Measurements from ENCODE around the gene PRKAR2B.
"Not testable (repeated sequence)": the region's sequence is repeated elsewhere in the genome, so short reads cannot be mapped to it uniquely, and the experiment has no call there.

Gene PRKAR2B

DNA sequence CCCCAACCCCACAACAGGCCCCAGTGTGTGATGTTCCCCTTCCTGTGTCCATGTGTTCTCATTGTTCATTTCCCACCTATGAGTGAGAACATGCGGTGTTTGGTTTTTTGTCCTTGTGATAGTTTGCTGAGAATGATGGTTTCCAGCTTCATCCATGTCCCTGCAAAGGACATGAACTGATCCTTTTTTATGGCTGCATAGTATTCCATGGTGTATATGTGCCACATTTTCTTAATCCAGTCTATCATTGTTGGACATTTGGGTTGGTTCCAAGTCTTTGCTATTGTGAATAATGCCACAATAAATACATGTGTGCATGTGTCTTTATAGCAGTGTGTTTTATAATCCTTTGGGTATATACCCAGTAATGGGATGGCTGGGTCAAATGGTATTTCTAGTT, 10.5 kb downstream of the PRKAR2B start:
- not testable (repeated sequence) for H3K4me1 Mint-ChIP-seq, H3K36me3 Mint-ChIP-seq, H3K27me3 Mint-ChIP-seq, H3K27ac Mint-ChIP-seq, H3K9me3 Mint-ChIP-seq, H3K4me3 Mint-ChIP-seq

DNA sequence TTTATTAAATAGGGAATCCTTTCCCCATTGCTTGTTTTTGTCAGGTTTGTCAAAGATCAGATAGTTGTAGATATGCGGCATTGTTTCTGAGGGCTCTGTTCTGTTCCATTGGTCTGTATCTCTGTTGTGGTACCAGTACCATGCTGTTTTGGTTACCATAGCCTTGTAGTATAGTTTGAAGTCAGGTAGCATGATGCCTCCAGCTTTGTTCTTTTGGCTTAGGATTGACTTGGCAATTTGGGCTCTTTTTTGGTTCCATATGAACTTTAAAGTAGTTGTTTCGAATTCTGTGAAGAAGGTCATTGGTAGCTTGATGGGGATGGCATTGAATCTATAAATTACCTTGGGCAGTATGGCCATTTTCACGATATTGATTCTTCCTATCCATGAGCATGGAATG, 11.6 kb downstream of the PRKAR2B start:
- H3K27me3 Mint-ChIP-seq, H3K27ac Mint-ChIP-seq, H3K4me1 Mint-ChIP-seq, H3K36me3 Mint-ChIP-seq, H3K9me3 Mint-ChIP-seq, H3K4me3 Mint-ChIP-seq: not testable (repeated sequence)

DNA sequence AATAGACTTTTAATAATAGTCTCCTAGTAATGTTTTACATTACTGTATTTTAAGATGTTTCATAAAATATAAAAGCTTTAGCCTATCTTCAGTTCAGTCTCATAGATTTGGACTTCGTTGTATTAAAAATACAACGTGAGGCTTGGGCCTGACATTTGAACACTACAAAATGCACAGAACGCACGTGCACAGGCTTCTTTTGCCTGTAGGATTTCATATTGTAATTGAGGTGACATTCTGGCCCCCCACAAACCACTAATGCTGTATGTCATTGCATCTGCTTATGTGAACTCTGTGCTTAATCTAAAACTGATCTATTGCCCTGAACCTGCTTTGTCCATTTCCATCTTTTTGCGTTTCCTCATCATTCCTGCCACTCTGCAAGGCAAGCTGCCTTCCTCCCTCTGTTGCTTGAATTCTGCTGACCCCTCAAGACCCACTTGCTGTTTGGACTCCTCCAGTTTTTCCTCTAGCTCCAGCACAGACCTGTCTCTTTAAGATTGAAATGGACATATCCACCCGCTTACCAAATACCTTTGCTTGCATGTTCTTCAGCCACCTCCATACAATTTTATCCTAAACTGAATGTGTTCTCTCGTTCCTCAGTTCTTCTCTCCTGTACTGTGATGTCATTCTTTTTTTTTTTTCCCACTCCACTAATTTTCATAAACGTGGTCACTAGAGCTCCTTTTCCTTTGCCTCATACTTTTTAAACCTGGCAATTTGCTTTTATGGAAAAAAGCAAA, 12.4 kb downstream of the PRKAR2B start:
- Mint-ChIP-seq H3K4me3 (no peak overlapping the region), H3K27ac (no peak overlapping the region), H3K4me1 (no peaks in the 10 kb centered on the region), H3K9me3 (no peaks in the 10 kb centered on the region), H3K27me3 (no peaks in the 10 kb centered on the region), H3K36me3 (no peaks in the 10 kb centered on the region)

DNA sequence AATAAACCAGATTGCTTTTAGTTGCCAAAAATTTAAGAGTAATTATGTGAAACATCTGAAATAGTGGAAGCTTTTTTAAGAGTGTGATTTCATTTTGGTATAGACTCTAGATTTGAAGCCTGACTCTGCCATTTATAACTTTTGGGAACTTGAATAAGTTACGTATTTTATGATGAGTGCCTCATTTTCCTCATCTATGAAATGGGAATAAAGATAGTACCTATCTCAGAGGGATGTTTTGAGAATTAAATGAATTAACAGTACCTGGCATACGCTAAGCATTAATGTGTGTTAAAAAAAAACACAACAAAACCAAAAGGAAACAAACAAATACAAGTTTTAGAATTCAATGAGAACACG, 12.9 kb downstream of the PRKAR2B start:
- no peaks in the 10 kb centered on the region for H3K27me3 Mint-ChIP-seq
- no peak overlapping the region for H3K27ac Mint-ChIP-seq
- H3K9me3 Mint-ChIP-seq: no peaks in the 10 kb centered on the region
- no peaks in the 10 kb centered on the region for H3K36me3 Mint-ChIP-seq
- H3K4me3 Mint-ChIP-seq: no peak overlapping the region
- no peaks in the 10 kb centered on the region for H3K4me1 Mint-ChIP-seq

DNA sequence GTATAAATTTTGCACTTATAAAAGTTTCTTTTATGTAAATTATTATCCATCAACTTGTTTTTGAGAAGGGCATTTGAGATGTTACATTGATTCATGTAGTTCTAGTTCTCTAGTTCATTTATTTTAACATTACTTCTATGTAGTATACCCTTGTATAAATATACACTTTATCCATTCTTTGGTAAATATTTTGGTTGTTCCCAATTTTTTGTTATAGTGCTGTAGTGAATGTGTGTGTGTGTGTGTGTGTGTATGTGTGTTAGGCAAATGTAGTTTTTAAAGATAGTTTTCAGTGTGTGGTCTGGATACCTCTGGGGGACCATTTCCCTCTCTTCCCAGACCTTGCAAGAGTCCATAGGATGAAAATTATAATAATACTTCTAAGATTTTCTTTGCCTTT, 15.0 kb downstream of the PRKAR2B start:
- H3K9me3 Mint-ChIP-seq: no peaks in the 10 kb centered on the region
- H3K27ac Mint-ChIP-seq: no peak overlapping the region

DNA sequence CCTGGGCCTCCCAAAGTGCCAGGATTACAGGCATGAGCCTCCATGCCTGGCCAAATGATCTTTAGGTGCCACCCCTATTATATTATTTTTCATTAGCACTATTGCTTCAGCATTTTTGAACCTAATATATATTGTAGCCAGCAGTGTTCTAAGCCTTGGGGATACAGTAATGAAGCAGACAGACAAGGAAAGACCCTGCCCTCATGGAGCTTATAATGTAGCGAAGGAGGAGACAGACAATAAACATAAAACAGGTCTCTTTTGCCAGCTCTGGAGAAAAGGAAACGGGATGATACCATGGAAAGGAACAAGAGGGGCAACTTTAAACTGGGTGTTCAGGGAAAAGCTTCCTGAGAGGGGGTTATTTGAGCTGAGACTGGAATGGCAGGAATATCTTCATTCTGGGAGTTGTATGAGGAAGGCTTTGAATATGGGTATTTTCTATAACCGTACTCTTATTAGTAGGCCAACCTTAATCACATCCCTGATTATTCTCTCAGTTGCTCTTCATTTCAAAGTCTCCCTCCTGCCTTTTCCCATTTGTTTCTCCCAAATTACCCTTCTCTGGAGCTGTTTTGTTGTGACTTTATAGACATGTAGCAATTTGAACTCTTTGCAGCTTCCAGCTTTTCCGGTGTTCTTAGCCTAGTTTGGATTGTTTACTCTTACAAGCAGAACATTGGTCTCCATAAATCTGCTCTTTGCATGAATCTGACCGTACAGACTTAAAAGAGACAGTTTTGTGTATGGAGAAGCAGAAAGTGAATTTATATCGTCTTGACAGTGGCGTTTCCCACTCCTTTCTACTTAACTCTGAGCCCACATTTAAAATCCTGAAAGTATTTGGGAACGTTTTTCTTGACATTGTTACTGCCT, 19.0 kb downstream of the PRKAR2B start:
- no peak overlapping the region for H3K27ac Mint-ChIP-seq
- no peaks in the 10 kb centered on the region for H3K36me3 Mint-ChIP-seq
- no peaks in the 10 kb centered on the region for H3K9me3 Mint-ChIP-seq
- peaks cover 1% of the 10 kb centered on the region for H3K27me3 Mint-ChIP-seq
- no peak overlapping the region for H3K4me3 Mint-ChIP-seq
- no peaks in the 10 kb centered on the region for H3K4me1 Mint-ChIP-seq

More for the DNA sequence above, 15.0 kb downstream of the PRKAR2B start:
- no peaks in the 10 kb centered on the region for H3K36me3 Mint-ChIP-seq
- peaks cover 1% of the 10 kb centered on the region for H3K27me3 Mint-ChIP-seq
- H3K4me1 Mint-ChIP-seq: no peaks in the 10 kb centered on the region
- H3K4me3 Mint-ChIP-seq: no peak overlapping the region

DNA sequence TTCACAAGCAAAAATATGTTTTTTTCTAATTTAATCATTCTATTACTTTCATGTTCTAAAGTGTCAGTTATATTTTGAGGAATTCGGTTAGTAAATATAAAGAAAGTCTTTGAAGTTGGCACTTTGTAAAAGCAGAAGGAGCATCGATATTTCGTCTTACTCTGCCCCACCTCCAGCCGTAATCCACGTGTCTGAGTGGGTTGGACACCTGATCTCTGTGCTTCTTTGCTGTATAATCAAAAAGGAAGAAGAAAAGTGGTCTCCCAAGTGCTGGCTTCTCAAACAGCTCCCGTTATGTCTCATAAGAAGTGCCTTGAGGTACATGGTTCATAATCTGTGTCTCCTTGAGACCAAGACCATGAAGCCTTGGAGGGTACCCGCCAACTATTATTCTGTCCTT, 19.8 kb downstream of the PRKAR2B start:
- Mint-ChIP-seq H3K4me3 (no peak overlapping the region), H3K36me3 (no peaks in the 10 kb centered on the region), H3K27ac (no peak overlapping the region), H3K27me3 (peaks cover 1% of the 10 kb centered on the region), H3K9me3 (no peaks in the 10 kb centered on the region), H3K4me1 (no peaks in the 10 kb centered on the region)

DNA sequence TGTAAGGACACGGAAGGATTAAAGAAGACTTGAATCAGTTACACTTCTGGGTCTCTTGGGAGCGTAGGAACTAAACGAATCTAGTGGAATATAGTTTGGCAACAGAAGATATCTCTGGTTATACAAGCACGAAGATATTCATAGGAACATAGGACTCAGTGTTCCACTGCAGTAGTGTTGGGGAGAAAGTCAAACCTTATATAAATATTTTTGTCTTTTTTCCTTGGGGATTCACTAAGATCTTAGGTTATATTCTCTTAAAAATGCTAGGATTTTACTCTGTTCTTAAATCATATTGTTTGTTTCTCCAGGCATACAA, 21.4 kb downstream of the PRKAR2B start:
- no peak overlapping the region for H3K4me3 Mint-ChIP-seq
- no peak overlapping the region for H3K27ac Mint-ChIP-seq
- peaks cover 1% of the 10 kb centered on the region for H3K27me3 Mint-ChIP-seq
- H3K9me3 Mint-ChIP-seq: no peaks in the 10 kb centered on the region
- no peaks in the 10 kb centered on the region for H3K36me3 Mint-ChIP-seq
- H3K4me1 Mint-ChIP-seq: no peaks in the 10 kb centered on the region

DNA sequence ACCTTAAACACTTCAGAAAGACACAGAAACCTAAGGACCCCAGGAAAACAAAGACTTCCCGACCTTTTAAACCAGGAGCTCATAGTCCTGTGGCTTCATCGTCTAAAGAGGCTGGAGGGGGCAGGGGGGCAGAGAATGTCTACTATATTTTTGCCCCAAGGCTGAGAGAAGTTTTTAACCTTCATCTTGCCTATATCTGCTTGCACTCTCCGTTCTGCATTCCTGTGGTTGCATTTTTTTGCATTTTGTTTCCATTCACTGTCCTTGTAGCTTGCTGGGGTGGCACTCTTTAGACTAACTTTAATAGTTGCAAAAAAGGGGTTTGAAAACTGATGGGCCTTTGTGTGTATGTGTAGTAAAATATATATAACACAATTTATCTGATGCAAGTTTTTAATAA, 23.7 kb downstream of the PRKAR2B start:
- Mint-ChIP-seq H3K4me1 (no peaks in the 10 kb centered on the region), H3K4me3 (no peak overlapping the region), H3K9me3 (no peaks in the 10 kb centered on the region), H3K36me3 (no peaks in the 10 kb centered on the region), H3K27me3 (no peaks in the 10 kb centered on the region), H3K27ac (no peak overlapping the region)

DNA sequence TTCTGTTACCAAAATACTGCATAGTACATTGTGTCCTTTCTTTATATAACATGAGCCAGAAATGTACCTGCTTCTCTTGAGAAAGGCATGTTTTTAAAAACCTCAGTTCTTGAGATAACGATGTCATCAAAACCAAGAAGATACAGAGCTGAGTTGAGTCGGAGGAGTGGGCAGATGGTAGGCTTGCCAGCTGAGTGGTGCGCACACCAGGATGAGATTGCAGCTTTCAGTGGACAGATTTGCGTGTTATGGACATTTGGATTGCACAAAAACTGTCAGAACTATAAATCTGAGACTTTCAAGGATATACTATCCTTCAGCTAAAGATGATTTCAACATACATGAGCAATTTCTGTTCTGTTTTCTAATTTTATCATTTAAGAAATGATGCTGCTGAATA, 25.0 kb downstream of the PRKAR2B start:
- no peaks in the 10 kb centered on the region for H3K27me3 Mint-ChIP-seq
- no peaks in the 10 kb centered on the region for H3K4me1 Mint-ChIP-seq
- no peaks in the 10 kb centered on the region for H3K9me3 Mint-ChIP-seq
- H3K27ac Mint-ChIP-seq: no peak overlapping the region
- no peaks in the 10 kb centered on the region for H3K36me3 Mint-ChIP-seq
- H3K4me3 Mint-ChIP-seq: no peak overlapping the region

DNA sequence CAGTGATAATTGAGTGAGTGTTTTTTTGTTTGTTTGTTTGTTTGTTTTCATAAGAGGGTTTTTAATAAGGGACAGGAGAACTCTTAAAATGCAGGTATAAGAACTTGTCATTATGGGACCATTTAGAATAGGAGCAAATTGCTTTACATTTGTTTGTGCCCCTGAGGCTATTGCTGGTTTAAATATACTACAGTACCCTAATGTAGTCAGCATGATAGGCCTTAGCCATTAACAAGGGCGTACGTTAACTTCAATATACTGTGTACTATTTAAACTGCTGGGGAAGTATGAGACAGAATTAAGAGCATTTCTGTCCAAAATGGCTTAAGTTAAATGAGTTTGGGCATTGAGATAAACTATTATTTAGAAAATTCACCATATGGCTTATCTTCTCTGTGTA, 26.2 kb downstream of the PRKAR2B start:
- Mint-ChIP-seq H3K27ac (no peak overlapping the region), H3K9me3 (no peaks in the 10 kb centered on the region), H3K4me1 (no peaks in the 10 kb centered on the region), H3K36me3 (no peaks in the 10 kb centered on the region), H3K4me3 (no peak overlapping the region), H3K27me3 (no peaks in the 10 kb centered on the region)

DNA sequence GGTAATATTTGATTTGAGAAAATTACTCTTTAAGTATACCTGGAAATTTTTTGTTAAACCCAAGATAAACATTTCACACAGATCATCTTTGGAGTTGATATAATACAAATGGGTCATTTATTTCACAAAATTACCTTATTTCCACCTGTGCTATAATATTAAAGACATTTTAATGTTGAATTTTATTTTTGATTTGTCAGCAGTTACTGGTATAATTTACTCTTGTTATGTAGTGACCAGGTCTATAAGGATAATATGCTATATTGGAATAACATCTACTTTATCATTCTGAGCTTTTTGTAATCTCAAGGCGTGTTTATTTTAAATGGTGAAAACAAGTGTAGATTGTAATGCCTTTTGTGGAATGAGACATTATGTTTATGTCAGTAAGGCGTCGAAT, 26.6 kb downstream of the PRKAR2B start:
- H3K27me3 Mint-ChIP-seq: no peaks in the 10 kb centered on the region
- no peak overlapping the region for H3K27ac Mint-ChIP-seq
- H3K36me3 Mint-ChIP-seq: no peaks in the 10 kb centered on the region
- no peak overlapping the region for H3K4me3 Mint-ChIP-seq
- no peaks in the 10 kb centered on the region for H3K9me3 Mint-ChIP-seq
- H3K4me1 Mint-ChIP-seq: no peaks in the 10 kb centered on the region

DNA sequence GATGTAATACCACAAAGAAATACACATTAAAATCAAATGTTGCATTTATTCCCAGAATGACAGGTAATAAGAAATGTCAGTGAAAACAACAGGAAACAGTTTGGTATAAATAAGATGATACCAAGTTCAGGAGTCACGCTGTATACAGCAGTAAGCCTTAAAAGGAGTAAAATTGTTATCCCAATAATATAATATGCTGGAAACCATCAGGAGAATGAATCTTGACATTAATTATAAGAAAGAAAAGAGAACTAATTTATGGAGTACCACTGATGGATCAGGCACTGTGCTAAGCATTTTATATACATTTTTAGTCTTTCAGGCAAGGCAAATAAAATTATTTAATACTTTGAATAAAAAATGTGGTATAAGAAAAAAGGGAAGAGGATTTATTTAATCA, 27.6 kb downstream of the PRKAR2B start:
- no peak overlapping the region for H3K4me3 Mint-ChIP-seq

DNA sequence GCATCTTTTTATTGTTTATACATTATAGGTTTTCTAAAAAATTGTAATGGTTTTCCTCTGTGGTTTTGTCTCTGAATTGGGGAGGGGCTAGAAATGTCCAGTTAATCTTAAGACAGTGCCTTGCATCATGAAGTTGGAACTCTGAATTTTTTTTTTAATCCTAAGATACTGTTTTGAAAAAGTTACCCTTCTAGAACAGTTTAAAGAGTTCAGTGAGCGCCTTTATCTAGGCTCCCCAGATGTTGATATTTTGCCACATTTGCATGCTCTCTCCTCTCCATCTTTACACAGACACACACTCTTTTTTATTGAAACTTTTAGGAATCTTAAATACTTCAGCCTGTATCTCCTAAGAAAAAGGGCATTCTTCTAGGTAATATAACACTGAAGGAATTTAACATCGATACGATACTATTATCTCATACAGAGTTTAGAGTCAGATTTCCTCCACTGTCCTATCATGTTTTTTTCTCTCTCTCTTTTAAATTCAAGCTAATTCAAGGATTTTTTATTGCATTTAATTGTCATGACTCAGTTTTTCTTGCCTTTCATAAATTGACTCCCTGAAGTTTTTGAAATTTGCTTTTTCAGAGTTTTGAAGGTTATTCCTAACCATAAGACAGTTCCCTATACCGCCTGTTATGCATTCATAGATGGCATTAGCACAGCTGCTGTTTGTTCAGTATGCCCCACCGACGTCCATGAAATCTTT, 31.5 kb downstream of the PRKAR2B start:
- no peaks in the 10 kb centered on the region for H3K27me3 Mint-ChIP-seq
- H3K36me3 Mint-ChIP-seq: no peaks in the 10 kb centered on the region
- H3K4me1 Mint-ChIP-seq: no peaks in the 10 kb centered on the region
- no peak overlapping the region for H3K27ac Mint-ChIP-seq
- no peak overlapping the region for H3K4me3 Mint-ChIP-seq
- no peaks in the 10 kb centered on the region for H3K9me3 Mint-ChIP-seq

More for the DNA sequence above, 27.6 kb downstream of the PRKAR2B start:
- no peaks in the 10 kb centered on the region for H3K4me1 Mint-ChIP-seq
- H3K27me3 Mint-ChIP-seq: no peaks in the 10 kb centered on the region
- no peaks in the 10 kb centered on the region for H3K36me3 Mint-ChIP-seq
- H3K9me3 Mint-ChIP-seq: no peaks in the 10 kb centered on the region
- no peak overlapping the region for H3K27ac Mint-ChIP-seq

DNA sequence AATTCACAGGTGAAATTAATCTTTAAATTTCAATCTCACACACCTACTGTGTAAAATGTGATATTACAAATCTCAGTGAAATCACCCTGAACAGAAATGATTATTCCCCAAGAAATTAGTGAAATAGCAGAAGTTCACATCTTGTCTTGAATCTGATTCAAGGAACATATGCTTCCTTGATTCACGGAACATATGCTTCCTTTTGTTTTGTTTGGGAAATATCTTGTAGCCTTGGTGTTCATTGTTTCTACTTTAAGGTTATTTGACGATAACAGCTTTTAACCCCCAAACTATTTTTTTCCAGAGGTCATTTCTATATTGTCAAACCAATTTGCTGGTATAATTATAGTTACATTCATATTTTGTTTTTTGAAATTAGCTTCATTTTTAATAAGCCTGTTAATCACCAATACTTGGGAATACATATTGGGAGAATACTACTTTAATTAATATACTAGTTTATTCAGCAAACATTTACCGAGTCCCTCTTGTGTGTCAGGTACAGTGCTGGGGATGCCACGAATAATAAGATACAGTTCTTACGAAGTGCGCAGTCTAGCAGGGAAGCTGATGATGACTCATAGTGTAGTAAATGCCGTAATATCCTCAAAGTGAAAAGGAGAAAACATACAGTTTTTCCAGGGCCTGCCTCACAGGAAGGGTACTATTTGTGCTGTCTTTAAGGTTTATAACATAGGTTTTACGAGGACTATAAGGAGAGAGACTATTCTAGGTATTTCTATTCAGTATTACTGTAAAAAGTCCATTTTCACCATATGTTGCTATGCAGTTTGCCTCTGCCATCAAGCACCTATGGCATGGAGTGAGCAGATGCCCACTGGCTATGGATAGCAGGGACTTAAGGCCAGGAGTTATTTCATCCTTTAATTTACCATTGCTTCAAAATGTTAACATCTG, 32.5 kb downstream of the PRKAR2B start:
- no peaks in the 10 kb centered on the region for H3K36me3 Mint-ChIP-seq
- H3K27ac Mint-ChIP-seq: no peak overlapping the region
- H3K4me3 Mint-ChIP-seq: no peak overlapping the region
- H3K9me3 Mint-ChIP-seq: no peaks in the 10 kb centered on the region
- no peaks in the 10 kb centered on the region for H3K4me1 Mint-ChIP-seq
- no peaks in the 10 kb centered on the region for H3K27me3 Mint-ChIP-seq

Data from activated naive CD4-positive, alpha-beta T cell treated with anti-CD3 and anti-CD28 coated beads, Interleukin-2, amount 50 U/mL, for 24 hours (primary cell).